Coronary artery (tissue), 2 donors: ENCODE measurements around the gene MPC1.

ENCODE experiments used
- DNase-seq: peaks from one replicate; pipeline ENCODE4 v3.0.0-alpha.2; 2017; ENCODE audit warnings: low spot score
- H3K27ac ChIP-seq, 2 donors: fragments of 200-600 bp; sonication (generic); one replicate each; pipeline ENCODE4 v1.5.1; 2016 to 2019
- H3K4me3 ChIP-seq: fragments of 200-600 bp; sonication (generic); 2 replicates; pipeline ENCODE4 v1.5.1; 2016; ENCODE audit warnings: mild to moderate bottlenecking, moderate library complexity
- CTCF ChIP-seq: fragments of 200-600 bp; sonication (generic); IDR thresholded peaks from one replicate; pipeline ENCODE4 v1.5.1; 2019; ENCODE audit warnings: antibody characterized with exemption

MPC1 gene

GRCh38 chr6:166341977-166342348 lies 40.8 kb downstream of the MPC1 start:
- DNase-seq: no peak
- peak overlapping the region; percentile 79 to 93 for H3K27ac ChIP-seq
- H3K4me3 ChIP-seq: peak overlapping the region; percentile 94
- TF ChIP-seq CTCF: no peak

- peak overlapping the region in 1 of 2 donors; percentile 79 for H3K27ac ChIP-seq
- no peak for DNase-seq
- peak overlapping the region; percentile 94 for H3K4me3 ChIP-seq
- TF ChIP-seq CTCF: no peak
Observed at GRCh38 chr6:166341464-166341863, 41.3 kb downstream of the MPC1 start.

GRCh38 chr6:166338854-166339253 lies 43.9 kb downstream of the MPC1 start:
- Histone ChIP-seq H3K27ac (no peak overlapping the region), H3K4me3 (no peak overlapping the region)
- no peak for TF ChIP-seq CTCF
- DNase-seq: no peak

- H3K27ac ChIP-seq: no peak overlapping the region
- TF ChIP-seq CTCF: no peak
- no peak for DNase-seq
- no peak overlapping the region for H3K4me3 ChIP-seq
Observed at GRCh38 chr6:166336847-166337246, 45.9 kb downstream of the MPC1 start.

GRCh38 chr6:166335378-166336302 lies 47.1 kb downstream of the MPC1 start:
- H3K27ac ChIP-seq: no peak overlapping the region
- TF ChIP-seq CTCF: no peak
- no peak for DNase-seq
- no peak overlapping the region for H3K4me3 ChIP-seq

GRCh38 chr6:166334878-166335277 lies 47.9 kb downstream of the MPC1 start:
- Histone ChIP-seq H3K27ac (no peak overlapping the region), H3K4me3 (no peak overlapping the region)
- TF ChIP-seq CTCF: no peak
- no peak for DNase-seq
